Astrocyte of the cerebellum (primary cell): ENCODE results near the gene SEL1L2.
"Not testable (repeated sequence)": the region's sequence is repeated elsewhere in the genome, so short reads cannot be mapped to it uniquely, and the experiment has no call there.

ENCODE experiments used
- DNase-seq: peaks from one replicate; pipeline ENCODE4 v3.0.0-alpha.2; 2011; ENCODE audit warnings: low read depth
- H3K4me3 ChIP-seq: 2 replicates; pipeline ENCODE4 v1.5.1; 2011; ENCODE audit warnings: mild to moderate bottlenecking, low read depth, low read length, moderate library complexity
- CTCF ChIP-seq: IDR thresholded peaks from 2 replicates; pipeline ENCODE4 v1.5.1; 2012; ENCODE audit warnings: low read length, low read depth, moderate library complexity, mild to moderate bottlenecking; ENCODE audit errors: missing control alignments
- in situ Hi-C: cut with HindIII; loops from 2 replicates; pipeline ENCODE4 v1.10.0; 2017; ENCODE audit warnings: low sequenced_read_pairs

The SEL1L2 gene

GRCh38 chr20:14005996-14006395 lies 15.6 kb upstream of the SEL1L2 start:
- no peak for DNase-seq
- no peak overlapping the region for H3K4me3 ChIP-seq
- TF ChIP-seq CTCF: no peak
- in situ Hi-C loops: no loop called here

- no peak overlapping the region for H3K4me3 ChIP-seq
- in situ Hi-C loops: no loop called here
- TF ChIP-seq CTCF: no peak
- no peak for DNase-seq
Observed at GRCh38 chr20:14000917-14001316, 10.5 kb upstream of the SEL1L2 start.

- in situ Hi-C loops: no loop called here
- no peak for DNase-seq
Observed at GRCh38 chr20:13996265-13996664, 5.9 kb upstream of the SEL1L2 start.

GRCh38 chr20:13995841-13996240 lies 5.4 kb upstream of the SEL1L2 start:
- peak overlapping the region; percentile 62 for H3K4me3 ChIP-seq
- no peak for TF ChIP-seq CTCF
- no peak for DNase-seq
- in situ Hi-C loops: no loop called here

More at GRCh38 chr20:13996265-13996664, 5.9 kb upstream of the SEL1L2 start:
- peak overlapping the region; percentile 62 for H3K4me3 ChIP-seq
- TF ChIP-seq CTCF: no peak

- DNase-seq: peak; percentile 78
- peak within 1 kb of the TSS; percentile 62 for H3K4me3 ChIP-seq
- no peak for TF ChIP-seq CTCF
- in situ Hi-C loops: no loop called here
Observed at GRCh38 chr20:13995086-13995665, 4.8 kb upstream of the SEL1L2 start, which contains the start of gene MACROD2. TSS of gene MACROD2 (plus strand) at chr20:13995516.

GRCh38 chr20:13991955-13992354 lies 1.5 kb upstream of the SEL1L2 start:
- in situ Hi-C loops, H3K4me3 ChIP-seq, DNase-seq: not testable (repeated sequence)

GRCh38 chr20:13991311-13991710 lies 897 bp upstream of the SEL1L2 start:
- no peak overlapping the region for H3K4me3 ChIP-seq
- no peak for DNase-seq
- in situ Hi-C loops: no loop called here
- no peak for TF ChIP-seq CTCF
